SK-N-MC (cell line): ENCODE measurements around the gene BLTP3A.

Source experiments
- EZH2 ChIP-seq: fragments of 200-600 bp; sonication (generic); IDR thresholded peaks from one replicate; pipeline ENCODE4 v1.6.1; 2017; ENCODE audit warnings: antibody characterized with exemption
- FOXP2 ChIP-seq: optimal IDR thresholded peaks from 2 replicates; pipeline ENCODE3; 2011; ENCODE audit warnings: mild to moderate bottlenecking, moderate library complexity; ENCODE audit not compliant: insufficient read depth; ENCODE audit errors: extremely low read length, control extremely low read depth
- POLR2AphosphoS5 ChIP-seq: IDR thresholded peaks from 2 replicates; pipeline ENCODE4 v1.6.1; 2012; ENCODE audit warnings: mild to moderate bottlenecking, low read depth, low read length, borderline replicate concordance

- no peak for TF ChIP-seq POLR2AphosphoS5
- TF ChIP-seq EZH2: no peak
- TF ChIP-seq FOXP2: no peak
Measured at GRCh38 chr6:34834789-34835518, 43.1 kb downstream of the BLTP3A start.
